Measurements from ENCODE around the gene ATP9B. TPM values are rescaled to one million over a fixed set of nuclear protein-coding genes. Genes with fewer than 3 reads are reported as not detected.

The ATP9B gene
- total RNA-seq, 1 experiment from 2014 or later, result 17.9 TPM

- no peak overlapping the region for H3K4me3 ChIP-seq (ENCODE audit: low read depth, low read length, poor library complexity, severe bottlenecking)
- ChIA-PET POLR2A (ENCODE audit: low non-redundant PET) (no interaction called here), CTCF (no interaction called here)
- intact Hi-C loops (cut with micrococcal nuclease; ENCODE audit: unreplicated experiment), result no loop called here
- no peaks in the 10 kb centered on the region for H3K36me3 ChIP-seq (ENCODE audit: insufficient read depth, low read length, poor library complexity, severe bottlenecking)
- no peak for TF ChIP-seq EZH2 (IDR thresholded peaks at IDR 0.05; ENCODE audit: borderline replicate concordance, low read depth, low read length, poor library complexity, severe bottlenecking)
- no peak for TF ChIP-seq CTCF (conservative IDR thresholded peaks at IDR 0.05; ENCODE audit: low read depth, low read length)
- no peak overlapping the region for H3K27ac ChIP-seq (ENCODE audit: low read depth, low read length, poor library complexity, severe bottlenecking)
- no peak for DNase-seq (ENCODE audit: low spot score)
- no peaks in the 10 kb centered on the region for H3K9me3 ChIP-seq (ENCODE audit: low read depth, low read length, poor library complexity, severe bottlenecking)
- no peaks in the 10 kb centered on the region for H3K27me3 ChIP-seq (replicated peaks; ENCODE audit: insufficient read depth, low read depth, low read length, poor library complexity)
- no peaks in the 10 kb centered on the region for H3K4me1 ChIP-seq (ENCODE audit: insufficient read depth, low read length, poor library complexity, severe bottlenecking)
- BruUV-seq (replicated peaks), result no TSS peak
These were observed 188.3 kb downstream of the ATP9B start for GRCh38 chr18:79257480-79257879.

- no peaks in the 10 kb centered on the region for H3K4me1 ChIP-seq (ENCODE audit: insufficient read depth, low read length, poor library complexity, severe bottlenecking)
- POLR2A ChIA-PET (ENCODE audit: low non-redundant PET), result no interaction called here
- CTCF ChIA-PET, result no interaction called here
- no peaks in the 10 kb centered on the region for H3K9me3 ChIP-seq (ENCODE audit: low read depth, low read length, poor library complexity, severe bottlenecking)
- DNase-seq (ENCODE audit: low spot score), result no peak
- intact Hi-C loops (cut with micrococcal nuclease; ENCODE audit: unreplicated experiment), result no loop called here
- TF ChIP-seq CTCF (conservative IDR thresholded peaks at IDR 0.05; ENCODE audit: low read depth, low read length) (no peak), EZH2 (IDR thresholded peaks at IDR 0.05; ENCODE audit: borderline replicate concordance, low read depth, low read length, poor library complexity, severe bottlenecking) (no peak)
- no peak overlapping the region for H3K27ac ChIP-seq (ENCODE audit: low read depth, low read length, poor library complexity, severe bottlenecking)
- H3K36me3 ChIP-seq (ENCODE audit: insufficient read depth, low read length, poor library complexity, severe bottlenecking), result no peaks in the 10 kb centered on the region
- H3K27me3 ChIP-seq (replicated peaks; ENCODE audit: insufficient read depth, low read depth, low read length, poor library complexity), result no peaks in the 10 kb centered on the region
- no TSS peak for BruUV-seq (replicated peaks)
- no peak overlapping the region for H3K4me3 ChIP-seq (ENCODE audit: low read depth, low read length, poor library complexity, severe bottlenecking)
These were observed 189.3 kb downstream of the ATP9B start for GRCh38 chr18:79258447-79258846.

- intact Hi-C loops (cut with micrococcal nuclease; ENCODE audit: unreplicated experiment), result no loop called here
- CTCF ChIA-PET, result no interaction called here
These were observed 190.0 kb downstream of the ATP9B start for GRCh38 chr18:79259218-79259617.

More at GRCh38 chr18:79259218-79259617, 190.0 kb downstream of the ATP9B start:
- no peaks in the 10 kb centered on the region for H3K36me3 ChIP-seq (ENCODE audit: insufficient read depth, low read length, poor library complexity, severe bottlenecking)
- TF ChIP-seq CTCF (conservative IDR thresholded peaks at IDR 0.05; ENCODE audit: low read depth, low read length), result no peak
- no peak for TF ChIP-seq EZH2 (IDR thresholded peaks at IDR 0.05; ENCODE audit: borderline replicate concordance, low read depth, low read length, poor library complexity, severe bottlenecking)
- no TSS peak for BruUV-seq (replicated peaks)
- H3K27me3 ChIP-seq (replicated peaks; ENCODE audit: insufficient read depth, low read depth, low read length, poor library complexity), result no peaks in the 10 kb centered on the region
- H3K4me1 ChIP-seq (ENCODE audit: insufficient read depth, low read length, poor library complexity, severe bottlenecking), result no peaks in the 10 kb centered on the region
- DNase-seq (ENCODE audit: low spot score), result no peak
- no peaks in the 10 kb centered on the region for H3K9me3 ChIP-seq (ENCODE audit: low read depth, low read length, poor library complexity, severe bottlenecking)
- POLR2A ChIA-PET (ENCODE audit: low non-redundant PET), result interaction anchor here (0.7 kb wide), 1 partner anchor 11 kb away, joined by 3 read pairs; no protein-coding TSS in a partner anchor
- H3K4me3 ChIP-seq (ENCODE audit: low read depth, low read length, poor library complexity, severe bottlenecking), result no peak overlapping the region
- no peak overlapping the region for H3K27ac ChIP-seq (ENCODE audit: low read depth, low read length, poor library complexity, severe bottlenecking)

Data from A673 (cell line).